HG03025 (cell line): Measurements from ENCODE around the gene ZNF205.
"Not testable (repeated sequence)": the region's sequence is repeated elsewhere in the genome, so short reads cannot be mapped to it uniquely, and the experiment has no call there.

Experiments
- ATAC-seq: cut with Tn5 transposase; IDR thresholded peaks from one replicate; pipeline ENCODE4 v1.9.1; 2021; ENCODE audit warnings: mild to moderate bottlenecking, moderate library complexity; ENCODE audit not compliant: unreplicated experiment, low FRiP score

The ZNF205 gene

DNA sequence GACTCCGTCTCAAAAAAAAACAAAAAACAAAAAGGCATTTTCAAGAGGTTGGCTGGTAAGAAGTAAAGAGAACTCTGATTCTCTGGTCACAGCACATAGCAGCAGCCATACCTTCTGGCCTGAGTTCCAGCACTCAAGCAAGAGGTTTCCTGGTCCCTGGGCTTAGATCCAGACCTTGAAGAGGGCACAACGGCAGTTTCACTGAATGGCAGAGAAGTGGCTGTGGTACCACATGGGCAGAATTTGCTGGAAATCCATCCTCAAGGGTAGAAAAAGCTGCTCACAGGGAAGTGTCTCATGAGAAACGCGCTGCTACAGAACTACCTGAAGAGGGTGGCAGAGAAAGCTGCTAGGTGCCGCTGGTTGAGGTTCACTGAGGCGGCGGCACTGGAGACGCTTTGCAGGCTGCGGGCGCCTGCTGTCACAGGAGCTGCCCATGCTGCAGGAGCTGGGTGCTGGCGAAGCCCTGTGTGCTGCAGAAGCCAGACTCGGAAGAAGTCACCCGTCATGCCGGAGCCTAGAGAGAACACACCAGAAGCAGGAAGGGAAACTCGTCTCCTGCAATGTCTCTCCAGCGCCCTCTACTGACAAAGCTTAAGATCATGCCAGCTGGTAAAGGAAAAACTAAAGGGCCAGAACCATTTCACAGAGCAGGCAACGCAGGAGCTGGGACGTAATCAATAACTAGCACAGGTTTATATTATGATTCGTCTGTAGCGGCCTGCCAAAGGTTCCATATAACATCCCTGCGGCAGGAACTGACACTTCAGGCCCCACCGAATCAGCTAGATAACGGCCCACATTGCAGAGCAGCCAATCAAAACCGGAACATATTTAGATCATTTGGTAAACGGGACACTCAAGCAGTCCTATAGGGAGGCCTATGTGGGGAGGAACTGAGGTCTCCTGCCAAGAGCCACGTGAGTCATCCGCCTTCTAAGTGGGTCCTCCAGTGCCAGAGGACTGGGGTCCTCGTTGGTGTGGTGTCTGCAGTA is 17.0 kb downstream of the ZNF205 start:
- no peak for ATAC-seq

DNA sequence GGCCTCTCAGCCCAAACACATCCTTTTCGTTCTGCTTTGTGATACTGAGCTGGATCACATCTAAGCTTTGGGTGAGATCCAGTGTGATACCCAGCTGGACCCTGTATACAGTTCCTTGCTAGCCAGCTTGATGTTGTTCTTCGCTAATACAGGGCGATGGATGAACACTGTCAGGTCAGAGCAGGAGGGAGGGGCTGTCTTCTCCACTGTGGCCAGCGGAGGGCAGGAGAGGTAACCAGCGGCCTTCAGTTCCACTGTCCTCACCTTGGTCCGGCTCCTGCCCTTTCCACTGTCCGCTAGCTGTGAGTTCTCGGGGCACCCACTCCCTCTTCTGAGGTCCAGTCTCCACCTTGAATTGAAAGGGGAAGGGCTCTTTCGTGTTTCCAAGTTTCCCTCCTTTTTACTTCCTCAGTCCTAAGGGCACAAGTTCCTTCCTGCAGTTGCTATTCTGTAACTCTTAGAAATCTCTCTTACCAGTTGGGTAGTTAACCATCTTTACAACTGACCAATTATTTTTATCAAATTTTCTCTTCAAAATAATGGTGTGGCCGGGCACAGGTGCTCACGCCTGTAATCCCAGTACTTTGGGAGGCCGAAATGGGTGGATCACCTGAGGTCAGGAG is 19.5 kb downstream of the ZNF205 start:
- no peak for ATAC-seq

DNA sequence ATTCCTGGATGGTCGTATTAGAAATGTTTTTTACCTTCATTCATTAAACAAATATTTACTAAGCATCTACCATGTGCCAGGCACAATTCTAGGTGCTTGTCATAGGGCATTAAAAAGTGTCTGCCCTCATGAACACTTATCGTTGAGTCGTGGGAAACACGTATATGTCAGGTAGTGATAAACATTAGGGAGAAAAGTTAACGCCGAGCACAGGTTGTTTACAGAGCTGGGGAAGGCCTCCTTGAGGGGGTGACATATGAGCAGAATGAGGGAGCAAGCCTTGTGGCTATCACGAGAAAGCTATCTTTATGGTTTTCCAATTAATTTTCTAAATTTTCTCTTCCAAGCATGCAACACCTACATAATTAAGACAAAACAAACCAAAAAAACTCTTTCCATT is 21.5 kb downstream of the ZNF205 start:
- no peak for ATAC-seq

DNA sequence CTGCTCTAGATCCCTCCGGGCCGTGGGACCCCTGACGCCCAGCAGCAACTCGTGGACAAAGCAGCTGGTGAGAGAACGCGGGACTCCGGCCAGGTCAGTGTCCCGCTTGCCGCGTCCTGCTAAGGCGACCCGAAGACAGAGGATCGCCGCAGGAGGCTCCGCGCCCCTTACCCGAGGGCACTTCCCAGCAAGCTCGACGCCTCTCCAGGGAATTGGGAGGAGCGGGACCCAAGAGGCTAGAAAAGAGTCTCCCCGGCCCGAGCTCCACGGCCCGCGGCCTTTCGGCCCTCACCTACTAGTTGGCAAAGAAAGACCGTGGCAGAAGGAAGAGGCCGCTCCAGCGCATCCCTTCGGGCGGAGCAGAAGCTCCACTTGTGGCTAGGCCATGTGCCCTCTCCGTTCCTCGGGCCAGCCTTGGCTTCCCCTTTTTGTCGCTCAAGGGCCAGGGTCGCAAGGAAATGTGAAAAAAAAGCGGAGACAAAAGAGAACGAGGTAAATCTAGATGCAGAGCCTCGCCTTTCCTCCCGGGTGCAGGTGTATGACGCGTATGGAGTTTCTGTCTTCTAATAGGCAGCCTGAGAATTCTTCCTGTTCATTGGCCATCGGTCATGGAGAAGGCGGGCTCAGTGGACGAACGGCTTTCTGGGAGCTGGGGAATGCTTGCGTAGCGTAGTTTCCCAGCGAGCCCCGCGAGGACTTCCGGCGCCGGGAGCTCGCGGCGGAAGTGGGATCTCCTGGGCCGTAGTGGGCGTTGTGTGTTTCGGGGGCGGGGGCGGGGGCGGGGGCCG is 22.1 kb downstream of the ZNF205 start, which contains the start of gene ZNF213:
TSS of gene ZNF213 (plus strand) at position 692 of the 788 bp plus-strand sequence. CDS start 2,252 bp downstream, outside the sequence.
- ATAC-seq, result peak; percentile 83

DNA sequence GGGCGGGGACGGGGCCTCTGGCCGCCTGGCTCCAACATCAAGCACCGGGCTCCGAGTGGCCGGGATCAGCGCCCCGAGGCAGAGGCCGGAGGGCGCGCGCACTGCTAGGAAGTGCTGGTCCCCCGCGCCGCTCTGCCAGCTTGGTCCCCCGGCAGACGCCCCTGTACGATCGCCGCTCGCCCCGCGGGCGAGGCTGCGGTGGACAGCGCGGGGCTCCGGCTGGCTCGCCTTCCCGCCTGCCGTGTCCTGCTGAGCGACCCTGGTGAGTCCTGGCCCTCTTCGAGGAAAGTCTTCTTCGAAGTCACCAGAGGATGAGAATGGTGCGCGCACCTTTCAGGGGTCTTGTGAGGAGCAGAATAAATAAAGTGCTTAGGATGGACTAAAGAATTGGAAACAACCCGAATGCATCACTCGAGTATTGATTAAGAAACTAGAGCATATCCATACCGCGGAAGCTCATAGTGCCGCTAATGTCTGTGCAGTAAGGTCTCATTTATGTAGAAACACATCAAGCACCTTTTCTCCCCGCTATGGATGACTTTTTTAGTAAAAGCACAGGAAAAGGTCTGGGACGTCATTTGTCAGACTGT is 22.8 kb downstream of the ZNF205 start:
- no peak for ATAC-seq

DNA sequence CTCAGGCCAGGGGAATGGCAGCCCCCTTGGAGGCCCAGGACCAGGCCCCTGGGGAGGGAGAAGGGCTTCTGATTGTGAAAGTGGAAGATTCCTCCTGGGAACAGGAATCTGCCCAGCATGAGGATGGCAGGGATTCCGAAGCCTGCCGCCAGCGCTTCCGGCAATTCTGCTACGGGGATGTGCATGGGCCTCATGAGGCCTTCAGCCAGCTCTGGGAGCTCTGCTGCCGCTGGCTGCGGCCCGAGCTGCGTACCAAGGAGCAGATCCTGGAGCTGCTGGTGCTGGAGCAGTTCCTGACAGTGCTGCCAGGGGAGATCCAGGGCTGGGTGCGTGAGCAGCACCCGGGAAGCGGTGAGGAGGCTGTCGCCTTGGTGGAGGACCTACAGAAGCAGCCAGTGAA is 24.9 kb downstream of the ZNF205 start:
- ATAC-seq, result no peak

DNA sequence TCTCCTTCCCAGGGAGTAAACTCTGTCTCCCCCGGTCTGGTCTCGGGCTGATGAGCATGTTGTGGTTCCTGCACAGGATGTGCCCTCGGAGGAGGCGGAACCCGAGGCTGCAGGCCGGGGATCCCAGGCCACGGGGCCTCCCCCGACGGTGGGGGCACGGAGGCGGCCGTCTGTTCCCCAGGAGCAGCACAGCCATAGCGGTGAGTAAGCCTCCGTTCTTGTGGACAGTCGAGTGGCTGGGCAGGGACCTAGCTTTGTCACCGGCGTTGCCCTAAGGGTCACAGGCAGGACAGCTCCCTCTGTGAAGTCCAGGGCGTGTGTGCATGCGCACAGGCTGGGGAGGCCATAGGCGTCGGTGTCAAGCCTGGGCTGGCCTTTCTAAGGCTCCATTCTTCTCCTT is 26.0 kb downstream of the ZNF205 start:
- ATAC-seq, result no peak

DNA sequence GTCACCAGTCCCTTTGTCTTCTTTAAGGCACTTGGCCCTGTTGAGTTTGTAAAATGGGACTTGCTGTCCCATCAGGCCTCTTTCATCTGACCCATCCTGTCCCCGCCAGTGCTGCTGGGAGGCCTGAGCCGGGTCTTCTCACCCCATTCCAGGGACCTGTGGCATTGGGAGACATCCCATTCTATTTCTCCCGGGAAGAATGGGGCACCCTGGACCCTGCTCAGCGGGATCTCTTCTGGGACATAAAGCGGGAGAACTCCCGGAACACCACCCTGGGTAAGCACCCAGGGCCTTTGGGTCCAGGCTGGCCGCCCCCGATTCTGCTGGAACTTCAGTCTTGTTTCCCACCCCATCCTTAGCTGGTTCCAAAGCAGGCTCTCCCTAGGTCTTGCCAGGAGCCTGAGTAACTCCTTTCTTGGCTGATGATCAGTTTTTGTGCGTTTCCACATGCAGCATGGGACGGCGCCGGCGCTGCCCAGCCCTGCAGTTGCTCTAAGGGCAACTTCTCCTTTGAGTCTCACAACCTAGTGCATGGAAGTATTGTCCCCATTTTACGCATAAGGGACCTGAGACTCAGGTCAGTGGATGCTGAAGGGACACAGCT is 26.5 kb downstream of the ZNF205 start:
- no peak for ATAC-seq

DNA sequence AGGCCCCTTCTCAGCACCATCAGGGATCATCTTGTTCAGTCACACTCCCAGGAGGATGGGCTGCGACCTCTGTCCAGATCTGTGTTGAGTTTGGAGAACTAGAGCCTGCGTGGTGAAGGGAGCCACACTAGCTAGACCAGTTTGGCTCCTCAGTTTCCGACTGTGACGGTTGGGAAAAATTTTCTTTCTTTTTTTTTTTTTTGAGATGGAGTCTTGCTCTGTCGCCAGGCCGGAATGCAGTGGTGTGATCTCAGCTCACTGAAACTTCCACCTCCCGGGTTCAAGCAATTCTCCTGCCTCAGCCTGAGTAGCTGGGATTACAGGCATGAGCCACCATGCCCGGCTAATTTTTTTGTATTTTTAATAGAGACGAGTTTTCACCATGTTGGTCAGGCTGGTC is 27.2 kb downstream of the ZNF205 start:
- not testable (repeated sequence) for ATAC-seq

DNA sequence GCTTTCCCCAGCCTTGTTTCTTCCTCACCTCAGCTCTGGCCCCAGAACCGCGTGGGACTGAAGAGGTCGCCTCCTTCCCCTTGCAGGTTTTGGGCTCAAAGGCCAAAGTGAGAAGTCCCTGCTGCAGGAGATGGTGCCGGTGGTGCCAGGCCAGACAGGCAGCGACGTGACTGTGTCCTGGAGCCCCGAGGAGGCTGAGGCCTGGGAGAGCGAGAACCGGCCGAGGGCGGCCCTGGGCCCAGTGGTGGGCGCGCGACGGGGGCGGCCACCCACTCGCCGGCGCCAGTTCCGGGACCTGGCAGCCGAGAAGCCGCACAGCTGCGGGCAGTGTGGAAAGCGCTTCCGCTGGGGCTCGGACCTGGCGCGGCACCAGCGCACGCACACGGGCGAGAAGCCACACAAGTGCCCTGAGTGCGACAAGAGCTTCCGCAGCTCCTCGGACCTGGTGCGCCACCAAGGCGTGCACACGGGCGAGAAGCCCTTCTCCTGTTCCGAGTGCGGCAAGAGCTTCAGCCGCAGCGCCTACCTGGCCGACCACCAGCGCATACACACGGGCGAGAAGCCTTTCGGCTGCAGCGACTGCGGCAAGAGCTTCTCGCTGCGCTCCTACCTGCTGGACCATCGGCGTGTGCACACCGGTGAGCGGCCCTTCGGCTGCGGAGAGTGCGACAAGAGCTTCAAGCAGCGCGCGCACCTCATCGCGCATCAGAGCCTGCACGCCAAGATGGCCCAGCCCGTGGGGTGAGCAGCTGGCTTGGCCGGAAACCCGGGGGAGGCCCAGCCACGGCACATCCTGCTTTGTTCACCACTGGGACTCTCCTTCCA is 28.4 kb downstream of the ZNF205 start:
- ATAC-seq, result no peak

DNA sequence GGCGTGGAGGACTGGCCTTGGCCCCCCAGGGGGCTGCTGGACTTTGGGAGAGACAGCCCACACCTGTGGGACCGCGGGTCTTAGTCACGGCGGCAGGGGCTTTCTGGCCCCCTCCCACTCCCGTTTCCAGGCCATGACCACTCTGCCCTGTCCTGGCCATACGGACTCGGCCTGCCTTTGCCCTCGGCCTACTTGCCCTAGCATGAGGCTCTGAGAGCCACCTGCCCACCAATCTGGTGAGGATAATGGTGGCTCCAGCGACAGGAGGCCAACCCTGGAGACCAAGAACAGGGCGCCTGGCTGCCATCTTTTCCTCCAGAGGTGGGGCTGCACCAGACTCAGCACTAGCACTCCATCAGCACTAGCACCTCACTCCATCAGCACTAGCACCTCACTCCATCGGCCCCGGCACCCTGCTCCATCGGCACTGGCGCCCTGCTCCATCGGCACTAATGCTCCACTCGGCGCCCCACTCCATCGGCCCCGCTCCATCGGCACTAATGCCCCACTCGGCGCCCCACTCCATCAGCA is 29.5 kb downstream of the ZNF205 start:
- no peak for ATAC-seq

DNA sequence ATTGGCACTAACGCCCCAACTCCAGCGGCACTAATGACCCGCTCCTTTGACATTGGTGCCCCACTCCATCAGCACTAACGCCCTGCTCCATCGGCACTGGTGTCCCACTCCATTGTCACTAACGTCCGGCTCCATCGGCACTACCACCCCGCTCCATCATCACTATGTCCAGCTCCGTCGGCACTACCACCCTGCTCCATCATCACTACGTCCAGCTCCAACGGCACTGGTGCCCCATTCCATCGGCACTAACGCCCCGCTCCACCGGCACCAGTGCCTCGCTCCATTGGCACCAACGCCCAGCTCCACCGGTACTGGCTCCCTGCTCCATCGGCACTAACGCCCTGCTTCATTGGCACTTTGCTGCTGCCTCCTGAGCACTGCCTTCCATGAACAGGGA is 29.9 kb downstream of the ZNF205 start:
- no peak for ATAC-seq

DNA sequence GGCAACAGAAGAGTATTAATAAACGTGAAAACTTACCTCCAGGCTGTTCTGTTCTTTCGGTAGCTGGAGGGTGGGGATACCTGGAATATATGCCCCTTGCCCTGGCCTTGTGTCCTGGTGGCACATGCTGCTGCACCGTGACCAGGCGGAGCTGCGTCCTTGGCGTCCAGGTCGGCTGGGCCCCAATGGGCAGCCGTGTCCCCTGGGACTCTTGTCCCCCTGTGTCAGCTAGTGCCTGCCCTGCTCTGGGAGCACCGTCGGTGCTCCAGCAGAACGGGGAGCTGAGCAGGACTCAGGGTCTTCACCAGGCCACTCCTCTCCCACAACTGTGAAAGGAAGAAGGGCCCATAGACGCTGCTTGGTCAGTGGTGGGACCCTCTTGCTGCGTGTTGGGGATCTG is 30.4 kb downstream of the ZNF205 start:
- ATAC-seq, result no peak

DNA sequence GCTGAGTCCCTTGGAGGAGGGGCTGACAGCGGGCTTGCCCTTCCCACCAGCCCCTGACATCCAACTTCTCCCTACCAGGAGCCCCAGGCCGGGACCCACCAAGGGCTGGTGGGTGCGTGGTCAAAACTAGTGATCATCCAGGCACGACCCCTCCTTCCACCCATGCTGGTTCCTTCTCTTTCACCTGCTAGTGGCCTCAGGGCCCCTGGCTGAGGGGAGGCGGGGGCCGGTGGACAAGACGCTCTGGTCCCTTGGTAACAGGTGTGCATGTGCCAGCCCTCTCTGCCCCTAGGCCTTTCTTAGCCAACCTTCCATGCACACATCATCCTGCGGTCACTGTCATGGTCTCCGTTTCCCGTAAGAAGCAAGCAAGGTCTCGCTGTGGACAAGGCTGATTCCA is 30.8 kb downstream of the ZNF205 start:
- no peak for ATAC-seq

DNA sequence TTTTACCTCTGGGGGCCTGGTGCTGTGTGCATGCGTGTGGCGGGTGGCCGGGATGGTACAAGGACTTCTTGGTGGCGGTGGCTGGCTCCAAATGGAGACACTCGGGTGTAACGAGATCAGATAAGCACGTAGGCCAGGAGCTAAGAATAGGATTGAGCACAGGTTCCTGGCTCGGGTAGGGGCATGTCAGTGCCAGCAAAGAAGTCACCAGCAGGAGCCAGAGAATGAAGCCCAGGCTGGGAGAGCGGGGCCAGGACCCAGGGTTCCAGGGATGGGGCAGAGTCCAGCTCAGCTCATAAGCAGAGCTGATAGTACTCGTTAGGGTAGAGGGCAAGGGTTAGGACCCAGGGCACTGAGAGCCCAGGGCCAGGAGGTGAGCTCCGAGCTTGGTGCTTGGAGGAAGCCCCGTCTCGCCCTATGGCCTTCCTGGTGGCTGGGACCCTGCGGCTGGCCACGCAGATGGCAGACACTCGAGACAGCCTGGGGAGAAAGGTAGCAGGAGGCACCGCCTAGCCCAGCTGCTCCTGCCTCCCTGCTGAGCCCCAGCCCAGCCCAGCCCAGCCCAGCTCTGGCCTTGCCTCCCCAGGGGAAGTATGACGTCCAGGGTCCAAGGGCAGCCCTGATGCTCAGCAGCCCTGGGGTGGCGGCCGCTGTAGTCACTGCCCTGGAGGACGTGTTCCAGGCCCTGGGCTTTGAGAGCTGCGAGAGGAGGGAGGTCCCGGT is 31.4 kb downstream of the ZNF205 start:
- ATAC-seq, result no peak

DNA sequence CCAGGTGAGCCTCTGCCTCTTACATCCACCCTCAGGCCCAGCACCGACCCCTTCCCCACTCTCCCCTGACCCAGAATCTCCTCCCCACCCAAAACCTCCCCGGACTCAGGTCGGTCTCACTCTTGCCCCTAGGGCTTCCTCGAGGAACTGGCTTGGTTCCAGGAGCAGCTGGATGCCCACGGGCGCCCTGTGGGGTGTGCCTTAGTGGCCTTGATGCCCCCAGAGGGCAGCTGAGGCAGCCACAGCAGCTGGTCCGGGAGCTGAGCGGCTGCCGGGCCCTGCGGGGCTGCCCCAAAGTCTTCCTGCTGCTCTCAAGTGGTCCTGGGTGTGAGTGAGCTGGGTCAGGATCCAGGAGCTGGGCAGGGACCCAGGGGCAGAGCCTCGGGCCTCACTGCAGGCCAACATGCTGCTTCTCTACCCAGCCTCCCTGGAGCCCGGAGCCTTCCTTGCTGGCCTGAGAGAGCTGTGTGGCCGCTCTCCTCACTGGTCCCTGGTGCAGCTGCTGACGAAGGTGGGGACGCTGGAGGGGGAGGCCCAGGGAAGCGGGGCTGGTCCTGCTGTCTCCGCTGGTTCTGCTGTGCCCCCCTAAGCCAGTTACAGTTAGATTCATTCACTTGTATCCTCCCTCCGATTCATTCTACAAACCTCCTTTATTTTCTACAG is 32.1 kb downstream of the ZNF205 start:
- ATAC-seq, result no peak

DNA sequence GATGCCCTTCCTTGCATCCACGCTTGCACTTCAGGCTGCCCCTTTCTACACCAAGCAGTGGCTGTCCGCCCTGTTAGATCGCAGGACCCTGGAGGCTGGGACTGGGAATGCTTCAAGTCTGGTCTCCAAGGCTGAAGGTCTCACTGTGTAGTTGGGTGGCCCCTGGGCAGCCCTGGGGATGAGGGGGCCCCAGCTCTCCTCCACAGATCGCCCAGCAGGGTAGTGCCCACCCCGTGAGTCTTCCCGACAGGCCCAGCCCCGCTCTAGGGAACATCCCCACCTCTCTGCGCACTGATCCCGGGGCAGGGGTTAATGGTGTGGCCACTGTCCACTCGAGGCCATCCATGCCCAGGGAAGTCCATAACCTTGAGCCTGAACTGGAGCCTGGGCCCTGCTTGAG is 32.8 kb downstream of the ZNF205 start:
- ATAC-seq, result no peak

DNA sequence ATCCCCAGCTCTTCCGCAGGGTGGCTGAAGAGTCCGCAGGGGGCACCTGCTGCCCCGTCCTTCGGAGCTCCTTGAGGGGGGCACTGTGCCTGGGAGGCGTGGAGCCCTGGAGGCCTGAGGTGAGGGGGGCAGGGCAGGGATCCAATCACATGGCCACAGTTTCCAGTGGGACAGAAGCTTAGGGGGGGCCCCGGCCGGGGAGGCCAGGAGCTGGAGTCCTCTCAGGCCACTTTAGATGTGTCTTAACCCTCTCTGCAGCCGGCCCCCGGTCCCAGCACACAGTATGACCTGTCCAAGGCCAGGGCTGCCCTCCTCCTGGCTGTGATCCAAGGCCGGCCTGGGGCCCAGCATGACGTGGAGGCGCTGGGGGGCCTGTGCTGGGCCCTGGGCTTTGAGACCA is 33.3 kb downstream of the ZNF205 start:
- ATAC-seq, result no peak
